ENCODE data around the gene SMG1.
"Not testable (repeated sequence)": the region's sequence is repeated elsewhere in the genome, so short reads cannot be mapped to it uniquely, and the experiment has no call there.

Gene SMG1

DNA sequence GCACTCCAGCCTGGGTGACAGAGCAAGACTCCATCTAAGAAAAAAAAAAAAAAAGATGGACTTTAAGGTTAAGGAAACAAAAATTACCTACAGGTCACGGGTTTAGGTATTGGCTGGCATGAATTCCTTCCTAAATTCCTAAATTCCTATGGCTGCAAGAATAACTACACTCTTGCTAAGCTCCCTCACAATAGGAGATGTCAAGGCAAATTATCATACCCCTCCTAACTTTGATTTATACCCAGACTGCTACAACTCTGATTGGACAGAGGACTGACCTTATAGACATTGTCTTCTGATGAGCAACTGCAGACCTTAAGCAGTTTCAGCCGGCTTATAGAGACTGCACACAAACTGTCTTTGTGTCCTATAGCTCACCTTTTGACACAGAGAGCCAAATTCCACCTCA is 32.4 kb upstream of the SMG1 start:
- no peak for DNase-seq (ENCODE audit: low spot score)
- TF ChIP-seq, protein P1, sequence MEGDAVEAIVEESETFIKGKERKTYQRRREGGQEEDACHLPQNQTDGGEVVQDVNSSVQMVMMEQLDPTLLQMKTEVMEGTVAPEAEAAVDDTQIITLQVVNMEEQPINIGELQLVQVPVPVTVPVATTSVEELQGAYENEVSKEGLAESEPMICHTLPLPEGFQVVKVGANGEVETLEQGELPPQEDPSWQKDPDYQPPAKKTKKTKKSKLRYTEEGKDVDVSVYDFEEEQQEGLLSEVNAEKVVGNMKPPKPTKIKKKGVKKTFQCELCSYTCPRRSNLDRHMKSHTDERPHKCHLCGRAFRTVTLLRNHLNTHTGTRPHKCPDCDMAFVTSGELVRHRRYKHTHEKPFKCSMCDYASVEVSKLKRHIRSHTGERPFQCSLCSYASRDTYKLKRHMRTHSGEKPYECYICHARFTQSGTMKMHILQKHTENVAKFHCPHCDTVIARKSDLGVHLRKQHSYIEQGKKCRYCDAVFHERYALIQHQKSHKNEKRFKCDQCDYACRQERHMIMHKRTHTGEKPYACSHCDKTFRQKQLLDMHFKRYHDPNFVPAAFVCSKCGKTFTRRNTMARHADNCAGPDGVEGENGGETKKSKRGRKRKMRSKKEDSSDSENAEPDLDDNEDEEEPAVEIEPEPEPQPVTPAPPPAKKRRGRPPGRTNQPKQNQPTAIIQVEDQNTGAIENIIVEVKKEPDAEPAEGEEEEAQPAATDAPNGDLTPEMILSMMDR (IDR thresholded peaks at IDR 0.05; ENCODE audit: extremely low read depth, missing control alignments), result no peak

DNA sequence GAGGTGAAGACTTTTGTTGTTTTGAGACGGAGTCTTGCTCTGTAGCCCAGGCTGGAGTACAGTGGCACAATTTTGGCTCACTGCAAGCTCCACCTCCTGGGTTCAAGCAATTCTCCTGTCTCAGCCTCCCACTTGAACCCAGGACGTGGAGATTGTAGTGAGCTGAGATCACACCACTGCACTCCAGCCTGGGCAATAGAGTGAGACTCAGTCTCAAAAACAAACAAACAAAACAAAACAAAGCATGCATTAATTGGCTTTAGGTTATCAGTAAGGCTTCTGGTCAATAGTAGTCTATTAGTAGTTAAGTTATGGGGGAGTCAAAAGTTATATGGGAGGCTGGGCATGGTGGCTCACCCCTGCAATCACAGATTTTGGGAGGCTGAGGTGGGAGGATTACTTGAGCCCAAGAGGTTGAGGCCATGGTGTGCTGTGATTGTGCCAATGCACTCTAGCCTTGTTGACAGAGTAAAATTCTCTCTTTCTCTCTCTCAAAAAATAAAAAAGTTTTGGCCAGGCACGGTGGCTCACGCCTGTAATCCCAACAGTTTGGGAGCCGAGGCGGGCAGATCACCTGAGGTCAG is 30.5 kb upstream of the SMG1 start:
- not testable (repeated sequence) for DNase-seq (ENCODE audit: low spot score)

DNA sequence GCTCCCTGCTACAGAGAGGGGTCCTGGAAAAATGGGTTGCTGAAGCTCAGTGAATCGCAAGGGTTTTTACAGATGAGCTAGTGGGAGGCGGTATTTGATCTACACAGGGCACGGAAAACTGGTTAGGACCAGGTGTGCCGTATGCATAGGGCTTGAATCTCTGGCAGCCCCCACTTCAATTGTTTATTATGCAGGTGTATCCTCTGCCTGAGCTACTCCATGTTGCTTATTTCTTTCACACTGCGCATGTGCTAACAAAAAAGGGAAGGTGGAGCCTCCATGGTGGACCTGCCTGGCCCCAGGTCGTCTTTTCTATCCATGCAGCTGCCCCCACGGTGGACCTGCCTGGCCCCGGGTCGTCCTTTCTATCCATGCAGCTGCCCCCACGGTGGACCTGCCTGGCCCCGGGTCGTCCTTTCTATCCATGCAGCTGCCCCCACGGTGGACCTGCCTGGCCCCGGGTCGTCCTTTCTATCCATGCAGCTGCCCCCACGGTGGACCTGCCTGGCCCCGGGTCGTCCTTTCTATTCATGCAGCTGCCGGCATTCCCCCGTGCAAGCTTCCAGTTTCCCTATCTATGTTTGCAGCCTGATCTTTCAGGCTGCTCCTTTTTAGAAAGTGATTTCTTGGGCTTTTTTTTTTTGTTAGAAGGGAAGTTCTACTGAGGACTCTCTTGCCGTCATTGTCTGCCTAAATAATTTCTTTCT is 29.8 kb upstream of the SMG1 start:
- DNase-seq (ENCODE audit: low spot score), result not testable (repeated sequence)

DNA sequence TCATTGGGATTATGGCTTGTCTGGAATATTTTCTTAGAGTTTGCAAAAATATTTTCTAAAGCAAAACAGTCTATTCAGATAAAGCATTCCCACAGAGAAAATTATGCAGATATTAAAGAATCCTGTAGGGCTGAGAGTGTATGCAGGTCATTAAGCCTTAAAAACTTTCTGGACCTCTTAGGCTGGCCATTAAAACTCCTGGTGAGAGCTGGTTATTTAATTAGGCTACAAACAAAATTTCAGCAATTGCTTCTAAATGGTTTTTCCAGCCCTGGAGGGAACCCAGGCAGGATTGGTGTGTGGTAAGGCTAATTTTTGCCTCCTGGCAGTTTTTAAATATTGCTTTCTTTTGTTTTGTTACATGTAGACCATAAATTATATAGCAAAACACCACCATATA is 27.3 kb upstream of the SMG1 start:
- TF ChIP-seq, protein P1 (IDR thresholded peaks at IDR 0.05; ENCODE audit: extremely low read depth, missing control alignments), result no peak
- no peak for DNase-seq (ENCODE audit: low spot score)

DNA sequence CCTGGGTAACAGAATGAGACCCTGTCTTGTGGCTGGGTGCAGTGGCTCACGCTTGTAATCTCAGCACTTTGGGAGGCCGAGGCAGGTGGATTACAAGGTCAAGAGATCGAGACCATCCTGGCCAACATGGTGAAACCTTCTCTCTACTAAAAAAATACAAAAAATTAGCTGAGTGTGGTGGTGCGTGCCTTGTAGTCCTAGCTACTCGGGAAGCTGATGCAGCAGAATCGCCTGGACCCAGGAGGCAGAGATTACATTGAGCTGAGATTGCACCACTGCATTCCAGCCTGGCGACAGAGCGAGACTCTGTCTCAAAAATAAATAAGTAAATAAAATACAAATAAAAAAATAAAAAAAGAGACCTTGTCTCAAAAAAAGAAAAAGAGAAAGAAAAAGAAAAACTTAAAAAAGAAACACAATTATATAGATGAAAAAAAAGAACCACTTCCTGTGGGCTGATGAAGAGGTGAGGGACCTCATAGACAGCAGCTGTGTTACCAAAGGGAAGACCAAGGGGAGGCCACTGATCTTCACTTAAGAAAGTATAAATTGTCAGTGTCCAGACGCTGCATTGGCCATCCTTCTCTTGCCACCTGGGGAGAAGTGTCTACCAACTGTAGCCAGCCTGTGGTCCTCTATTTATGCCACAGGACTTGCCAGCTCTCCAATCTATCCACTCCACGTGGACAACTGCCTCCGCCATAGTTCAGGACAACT is 24.4 kb upstream of the SMG1 start:
- TF ChIP-seq, protein P1 (IDR thresholded peaks at IDR 0.05; ENCODE audit: extremely low read depth, missing control alignments), result no peak
- no peak for DNase-seq (ENCODE audit: low spot score)

DNA sequence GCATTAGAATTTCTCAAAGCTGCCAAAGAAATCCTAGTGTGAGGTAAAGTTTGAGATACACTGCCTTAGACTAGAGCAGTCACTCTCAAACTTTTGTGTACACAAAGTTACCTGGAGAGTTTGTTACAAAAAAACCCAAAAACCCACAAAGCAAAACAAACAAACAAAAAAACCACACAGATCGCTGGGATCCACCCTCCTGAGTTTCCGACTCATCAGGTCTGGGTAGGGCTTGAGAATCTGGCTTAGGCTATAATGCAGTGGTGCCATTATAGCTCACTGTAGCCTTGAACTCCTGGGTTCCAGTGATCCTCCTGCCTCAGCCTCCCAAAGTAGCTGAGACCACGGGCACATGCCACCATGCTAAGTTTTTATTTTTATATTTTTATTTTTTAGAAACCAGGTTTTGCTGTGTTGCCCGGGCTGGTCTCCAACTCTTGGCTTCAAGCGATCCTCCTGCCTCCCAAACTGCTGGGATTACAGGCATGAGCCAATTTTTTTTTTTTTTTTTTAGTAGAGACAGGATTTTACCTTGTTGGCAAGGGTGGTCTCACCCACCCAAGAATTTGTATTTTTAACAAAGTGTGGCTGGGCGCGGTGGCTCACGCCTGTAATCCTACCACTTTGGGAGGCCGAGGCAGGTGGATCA is 22.3 kb upstream of the SMG1 start:
- DNase-seq (ENCODE audit: low spot score), result no peak
- TF ChIP-seq, protein P1 (IDR thresholded peaks at IDR 0.05; ENCODE audit: extremely low read depth, missing control alignments), result no peak

DNA sequence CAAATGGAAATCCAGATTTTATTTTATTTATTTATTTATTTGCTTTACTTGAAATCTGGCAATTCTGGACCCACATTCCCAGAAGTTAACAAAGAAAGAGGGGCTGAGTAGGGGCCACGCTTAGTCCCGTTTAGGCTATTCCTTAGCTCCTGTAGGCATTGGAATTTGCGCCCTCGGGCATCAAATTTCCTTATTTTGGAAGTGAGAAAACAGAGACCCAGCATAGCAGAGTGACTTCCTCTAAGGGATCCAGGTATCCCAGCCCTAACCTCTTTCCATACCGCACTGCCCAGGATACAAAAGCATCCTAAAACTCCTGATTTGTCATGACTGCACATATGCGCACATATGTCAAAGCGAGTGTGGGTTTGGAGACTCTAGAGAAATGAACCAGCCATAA is 19.0 kb upstream of the SMG1 start:
- TF ChIP-seq, protein P1 (IDR thresholded peaks at IDR 0.05; ENCODE audit: extremely low read depth, missing control alignments), result no peak
- no peak for DNase-seq (ENCODE audit: low spot score)

DNA sequence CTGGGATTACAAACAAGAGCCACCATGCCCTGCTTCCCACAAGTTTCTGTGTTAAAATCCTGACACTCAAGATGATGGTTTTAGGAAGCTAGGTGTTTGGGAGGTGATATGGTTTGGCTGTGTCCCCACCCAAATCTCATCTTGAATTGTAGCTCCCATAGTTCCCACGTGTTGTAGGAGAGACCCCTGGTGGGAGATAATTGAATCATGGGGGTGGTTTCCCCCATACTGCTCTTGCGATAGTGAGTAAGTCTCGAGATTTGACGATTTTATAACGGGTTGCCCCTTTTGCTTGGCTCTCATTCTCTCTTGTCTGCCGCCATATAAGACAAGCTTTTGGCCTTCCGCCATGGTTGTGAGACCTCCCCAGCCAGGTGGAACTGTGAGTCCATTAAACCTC is 17.2 kb upstream of the SMG1 start:
- DNase-seq (ENCODE audit: low spot score), result no peak
- TF ChIP-seq, protein P1 (IDR thresholded peaks at IDR 0.05; ENCODE audit: extremely low read depth, missing control alignments), result no peak
